NCI-H1417 (cell line): Measurements from ENCODE around the gene BTF3.
"Not testable (repeated sequence)": the region's sequence is repeated elsewhere in the genome, so short reads cannot be mapped to it uniquely, and the experiment has no call there.

ENCODE experiments used
- DNase-seq, 3 experiments: peaks; one replicate each; lab custom pipeline; 2025; lab: John Stamatoyannopoulos, UW

Gene BTF3

GRCh38 chr5:73486119-73486899 lies 11.9 kb upstream of the BTF3 start:
- DNase-seq: no peak

GRCh38 chr5:73487257-73487656 lies 11.0 kb upstream of the BTF3 start:
- DNase-seq: not testable (repeated sequence)

GRCh38 chr5:73487815-73488214 lies 10.4 kb upstream of the BTF3 start:
- no peak for DNase-seq

GRCh38 chr5:73488806-73489205 lies 9.4 kb upstream of the BTF3 start:
- DNase-seq: no peak

GRCh38 chr5:73490088-73490487 lies 8.2 kb upstream of the BTF3 start:
- no peak for DNase-seq

- DNase-seq: no peak
Measured at GRCh38 chr5:73491155-73491554, 7.1 kb upstream of the BTF3 start.

GRCh38 chr5:73493421-73493820 lies 4.8 kb upstream of the BTF3 start:
- DNase-seq: no peak

GRCh38 chr5:73494721-73495120 lies 3.5 kb upstream of the BTF3 start:
- DNase-seq: no peak

GRCh38 chr5:73495772-73496335 lies 2.4 kb upstream of the BTF3 start:
- DNase-seq: no peak

GRCh38 chr5:73496984-73497457 lies 1.2 kb upstream of the BTF3 start:
- peak in 2 of 3 experiments; percentile 24 to 77 for DNase-seq

- DNase-seq: no peak
Measured at GRCh38 chr5:73497497-73498056, 665 bp upstream of the BTF3 start.

GRCh38 chr5:73499187-73499586 lies 945 bp downstream of the BTF3 start:
- no peak for DNase-seq

- no peak for DNase-seq
Measured at GRCh38 chr5:73499756-73500155, 1.5 kb downstream of the BTF3 start.

GRCh38 chr5:73501406-73501805 lies 3.2 kb downstream of the BTF3 start:
- DNase-seq: no peak

- DNase-seq: no peak
Measured at GRCh38 chr5:73506459-73506955, 8.3 kb downstream of the BTF3 start.

- DNase-seq: no peak
Measured at GRCh38 chr5:73507062-73507461, 8.8 kb downstream of the BTF3 start.

- not testable (repeated sequence) for DNase-seq
Measured at GRCh38 chr5:73508521-73508920, 10.3 kb downstream of the BTF3 start.

GRCh38 chr5:73513996-73514395 lies 15.8 kb downstream of the BTF3 start:
- DNase-seq: peak in 2 of 3 experiments; percentile 25 to 52

- no peak for DNase-seq
Measured at GRCh38 chr5:73514418-73514817, 16.2 kb downstream of the BTF3 start.

- DNase-seq: peak in 2 of 3 experiments; percentile 15 to 56
Measured at GRCh38 chr5:73515232-73515631, 17.0 kb downstream of the BTF3 start.

- DNase-seq: peak; percentile 39 to 82 (median 73)
Measured at GRCh38 chr5:73519531-73520283, 21.5 kb downstream of the BTF3 start.

- no peak for DNase-seq
Measured at GRCh38 chr5:73522989-73523388, 24.7 kb downstream of the BTF3 start.
